COLO668 (cell line): Measurements from ENCODE around the gene SLC35F4.
"Not testable (repeated sequence)": the region's sequence is repeated elsewhere in the genome, so short reads cannot be mapped to it uniquely, and the experiment has no call there.

Source experiments
- DNase-seq: peaks from one replicate; lab custom pipeline; 2025; ENCODE audit not compliant: unreplicated experiment; lab: John Stamatoyannopoulos, UW

The SLC35F4 gene

GRCh38 chr14:57729208-57730187 lies 136.4 kb downstream of the SLC35F4 start:
- no peak for DNase-seq

GRCh38 chr14:57725399-57726077 lies 140.4 kb downstream of the SLC35F4 start:
- DNase-seq: no peak

- not testable (repeated sequence) for DNase-seq
Observed at GRCh38 chr14:57722141-57722540, 143.8 kb downstream of the SLC35F4 start.

- peak; percentile 16 for DNase-seq
Observed at GRCh38 chr14:57714487-57714931, 151.4 kb downstream of the SLC35F4 start.

- no peak for DNase-seq
Observed at GRCh38 chr14:57712698-57713097, 153.2 kb downstream of the SLC35F4 start.

- no peak for DNase-seq
Observed at GRCh38 chr14:57712102-57712501, 153.8 kb downstream of the SLC35F4 start.

- no peak for DNase-seq
Observed at GRCh38 chr14:57709909-57710308, 156.0 kb downstream of the SLC35F4 start.

GRCh38 chr14:57709086-57709485 lies 156.8 kb downstream of the SLC35F4 start:
- DNase-seq: not testable (repeated sequence)

- DNase-seq: no peak
Observed at GRCh38 chr14:57707219-57707618, 158.7 kb downstream of the SLC35F4 start.

GRCh38 chr14:57704763-57705162 lies 161.1 kb downstream of the SLC35F4 start:
- no peak for DNase-seq

- no peak for DNase-seq
Observed at GRCh38 chr14:57699947-57700346, 165.9 kb downstream of the SLC35F4 start.

GRCh38 chr14:57692671-57693070 lies 173.2 kb downstream of the SLC35F4 start:
- DNase-seq: no peak

- DNase-seq: no peak
Observed at GRCh38 chr14:57687416-57687815, 178.5 kb downstream of the SLC35F4 start.

GRCh38 chr14:57686304-57686703 lies 179.6 kb downstream of the SLC35F4 start:
- no peak for DNase-seq

- DNase-seq: no peak
Observed at GRCh38 chr14:57671021-57671420, 194.9 kb downstream of the SLC35F4 start.

GRCh38 chr14:57660208-57660607 lies 205.7 kb downstream of the SLC35F4 start:
- DNase-seq: no peak

GRCh38 chr14:57659052-57659451 lies 206.8 kb downstream of the SLC35F4 start:
- DNase-seq: no peak

GRCh38 chr14:57657487-57657886 lies 208.4 kb downstream of the SLC35F4 start:
- DNase-seq: no peak

- DNase-seq: no peak
Observed at GRCh38 chr14:57656853-57657252, 209.0 kb downstream of the SLC35F4 start.

GRCh38 chr14:57652769-57653168 lies 213.1 kb downstream of the SLC35F4 start:
- DNase-seq: no peak

- no peak for DNase-seq
Observed at GRCh38 chr14:57641776-57642175, 224.1 kb downstream of the SLC35F4 start.

- DNase-seq: no peak
Observed at GRCh38 chr14:57640036-57640435, 225.9 kb downstream of the SLC35F4 start.
